Kidney capillary endothelial cell (primary cell): ENCODE results near the gene C2CD2L.
"Not testable (repeated sequence)": the region's sequence is repeated elsewhere in the genome, so short reads cannot be mapped to it uniquely, and the experiment has no call there.

Experiments used
- DNase-seq: peaks from one replicate; pipeline ENCODE4 v3.0.0-alpha.2; 2018; ENCODE audit warnings: low spot score

The C2CD2L gene

GRCh38 chr11:119093942-119094815 lies 13.0 kb upstream of the C2CD2L start:
- DNase-seq = no peak

GRCh38 chr11:119094816-119095065 lies 12.4 kb upstream of the C2CD2L start:
- DNase-seq = peak; percentile 78

- DNase-seq = peak; percentile 100
These were observed 11.9 kb upstream of the C2CD2L start for GRCh38 chr11:119095066-119095880.

GRCh38 chr11:119099711-119100110 lies 7.4 kb upstream of the C2CD2L start:
- DNase-seq = no peak

- DNase-seq = peak; percentile 36
These were observed 6.7 kb upstream of the C2CD2L start for GRCh38 chr11:119100246-119100970.

- DNase-seq = peak; percentile 36
These were observed 6.0 kb upstream of the C2CD2L start for GRCh38 chr11:119100994-119101758.

- DNase-seq = peak; percentile 95
These were observed 5.3 kb upstream of the C2CD2L start, which contains the start of gene DPAGT1 for GRCh38 chr11:119101759-119102423. Gene DPAGT1, minus strand, starts transcription at chr11:119101853. Its CDS starts 198 bp downstream, at chr11:119101655.

- not testable (repeated sequence) for DNase-seq
These were observed 3.9 kb upstream of the C2CD2L start for GRCh38 chr11:119103161-119103664.

GRCh38 chr11:119103793-119104192 lies 3.4 kb upstream of the C2CD2L start:
- no peak for DNase-seq

GRCh38 chr11:119107538-119108145 lies 498 bp downstream of the C2CD2L start:
- no peak for DNase-seq

- DNase-seq = no peak
These were observed 1.2 kb downstream of the C2CD2L start for GRCh38 chr11:119108146-119108856.

GRCh38 chr11:119108857-119109221 lies 1.7 kb downstream of the C2CD2L start:
- no peak for DNase-seq

GRCh38 chr11:119109843-119110242 lies 2.7 kb downstream of the C2CD2L start:
- DNase-seq = no peak

GRCh38 chr11:119110439-119110838 lies 3.3 kb downstream of the C2CD2L start:
- no peak for DNase-seq

GRCh38 chr11:119111361-119111925 lies 4.3 kb downstream of the C2CD2L start:
- no peak for DNase-seq

- DNase-seq = no peak
These were observed 5.3 kb downstream of the C2CD2L start for GRCh38 chr11:119112314-119113020.

GRCh38 chr11:119113716-119114115 lies 6.6 kb downstream of the C2CD2L start:
- DNase-seq = no peak

GRCh38 chr11:119114351-119114750 lies 7.2 kb downstream of the C2CD2L start:
- no peak for DNase-seq
